ENCODE data around the gene MRPS25.

Gene MRPS25

DNA sequence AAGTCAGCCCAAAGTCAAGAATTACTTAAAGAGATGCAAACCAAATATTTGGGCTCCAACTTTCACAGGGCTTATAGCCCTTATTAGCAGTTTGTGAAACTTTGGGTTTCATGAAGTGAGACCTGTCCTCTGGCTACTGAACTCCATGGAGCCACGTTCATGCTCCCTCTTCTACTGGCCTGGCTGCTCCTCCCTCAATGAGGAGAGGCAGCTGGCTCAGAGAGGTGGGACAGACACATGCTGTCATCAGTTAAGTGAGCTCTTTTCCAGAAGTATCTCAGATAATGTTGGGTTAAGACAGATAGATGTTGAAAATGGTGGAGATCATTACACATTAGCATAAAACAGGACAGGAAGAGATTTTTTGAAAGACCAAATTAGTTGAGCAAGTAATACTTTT lies 19.4 kb downstream of the MRPS25 start:
- Histone ChIP-seq H3K4me3 (ENCODE audit: low read length, poor library complexity, severe bottlenecking) (no peak overlapping the region), H3K79me2 (ENCODE audit: insufficient read depth, low read length) (no peaks in the 10 kb centered on the region), H3K9me2 (replicated peaks; ENCODE audit: low read depth, low read length) (no peaks in the 10 kb centered on the region), H3K4me2 (ENCODE audit: low read depth, low read length, poor library complexity, severe bottlenecking) (no peak overlapping the region), H3K9me3 (ENCODE audit: insufficient read depth, low read depth, low read length) (no peaks in the 10 kb centered on the region), H3K4me1 (ENCODE audit: insufficient read depth, low read length, poor library complexity, severe bottlenecking) (peaks cover 21% of the 10 kb centered on the region), H2AFZ (ENCODE audit: low read length) (no peak overlapping the region), H3K36me3 (ENCODE audit: insufficient read depth, low read length) (peaks cover 98% of the 10 kb centered on the region), H3K27me3 (ENCODE audit: insufficient read depth, low read length, poor library complexity, severe bottlenecking) (no peaks in the 10 kb centered on the region), H4K20me1 (ENCODE audit: insufficient read depth, low read length, poor library complexity, severe bottlenecking) (peaks cover 10% of the 10 kb centered on the region), H3K9ac (ENCODE audit: low read depth, low read length, poor library complexity, severe bottlenecking) (no peak overlapping the region), H3F3A (ENCODE audit: low read depth) (no peaks in the 10 kb centered on the region)
- no peak for TF ChIP-seq CTCF (conservative IDR thresholded peaks at IDR 0.05; ENCODE audit: low read length)
- no peak for TF ChIP-seq EZH2phosphoT487 (IDR thresholded peaks at IDR 0.05; ENCODE audit: borderline replicate concordance)

DNA sequence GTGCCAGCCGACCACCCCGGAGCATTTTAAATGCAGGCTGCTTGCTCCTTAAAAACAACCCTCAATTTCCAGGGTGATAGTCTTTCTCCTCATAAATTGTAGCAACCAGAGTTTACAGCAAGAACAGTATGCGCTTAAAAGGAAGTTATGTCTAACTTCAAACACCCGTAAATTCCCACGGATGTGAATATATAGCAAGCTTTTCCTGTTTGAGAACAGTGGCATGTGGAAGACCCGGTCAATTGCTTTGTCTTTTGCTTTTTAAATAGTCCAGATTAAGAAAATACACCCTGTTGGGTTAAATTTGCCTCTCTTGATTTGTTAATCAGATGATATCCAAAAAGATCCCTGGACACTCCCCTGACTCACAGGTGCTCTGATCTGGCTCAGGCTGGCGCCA lies 20.8 kb downstream of the MRPS25 start:
- Histone ChIP-seq H3K36me3 (ENCODE audit: insufficient read depth, low read length) (peaks cover 96% of the 10 kb centered on the region), H3K4me3 (ENCODE audit: low read length, poor library complexity, severe bottlenecking) (no peak overlapping the region), H3K79me2 (ENCODE audit: insufficient read depth, low read length) (no peaks in the 10 kb centered on the region), H3K4me1 (ENCODE audit: insufficient read depth, low read length, poor library complexity, severe bottlenecking) (peaks cover 21% of the 10 kb centered on the region), H3K9ac (ENCODE audit: low read depth, low read length, poor library complexity, severe bottlenecking) (no peak overlapping the region), H3K9me2 (replicated peaks; ENCODE audit: low read depth, low read length) (no peaks in the 10 kb centered on the region), H3K27me3 (ENCODE audit: insufficient read depth, low read length, poor library complexity, severe bottlenecking) (no peaks in the 10 kb centered on the region), H3F3A (ENCODE audit: low read depth) (no peaks in the 10 kb centered on the region), H4K20me1 (ENCODE audit: insufficient read depth, low read length, poor library complexity, severe bottlenecking) (peaks cover 10% of the 10 kb centered on the region), H3K4me2 (ENCODE audit: low read depth, low read length, poor library complexity, severe bottlenecking) (peak overlapping the region; percentile 46), H3K9me3 (ENCODE audit: insufficient read depth, low read depth, low read length) (no peaks in the 10 kb centered on the region), H2AFZ (ENCODE audit: low read length) (no peak overlapping the region)
- no peak for TF ChIP-seq EZH2phosphoT487 (IDR thresholded peaks at IDR 0.05; ENCODE audit: borderline replicate concordance)
- no peak for TF ChIP-seq CTCF (conservative IDR thresholded peaks at IDR 0.05; ENCODE audit: low read length)

DNA sequence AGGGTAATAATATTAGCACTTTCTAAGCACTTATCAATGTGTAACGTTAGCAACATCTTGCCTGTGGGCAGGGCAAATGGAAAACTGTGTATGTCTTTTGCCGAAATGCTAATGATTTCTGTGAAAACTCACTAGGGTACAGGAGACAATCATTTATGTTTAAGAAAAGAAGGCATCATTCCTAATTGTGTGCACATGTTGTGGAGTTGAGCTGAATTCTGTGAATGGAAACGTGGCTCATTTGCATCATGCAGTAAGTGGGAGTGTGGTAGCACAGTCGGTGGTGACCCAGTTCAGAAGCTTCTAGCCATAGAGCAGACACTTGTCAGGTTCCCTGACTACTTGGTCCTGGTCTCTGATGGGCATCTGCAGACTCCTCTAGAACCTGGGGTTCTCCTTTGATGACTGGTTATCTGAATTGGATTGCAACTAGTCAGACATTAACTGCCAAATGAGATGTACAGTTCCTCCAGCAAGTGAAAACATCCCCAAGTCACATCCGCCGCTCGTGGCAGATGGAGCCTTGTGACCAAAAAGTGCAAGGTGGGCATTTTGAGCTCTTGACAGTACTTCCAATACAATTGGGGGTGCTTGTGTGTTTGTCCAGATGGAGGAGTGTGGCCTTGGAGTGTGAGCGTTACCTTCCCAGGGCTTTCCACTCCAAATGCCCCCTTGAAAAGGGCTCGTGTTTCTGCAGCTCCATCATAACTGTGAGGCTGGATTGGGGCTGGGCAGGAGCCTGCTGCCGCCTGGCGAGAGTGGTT lies 21.5 kb downstream of the MRPS25 start:
- TF ChIP-seq EZH2phosphoT487 (IDR thresholded peaks at IDR 0.05; ENCODE audit: borderline replicate concordance) (no peak), CTCF (conservative IDR thresholded peaks at IDR 0.05; ENCODE audit: low read length) (no peak)
- H3K4me2 ChIP-seq (ENCODE audit: low read depth, low read length, poor library complexity, severe bottlenecking), result peak overlapping the region; percentile 46
- H3K9ac ChIP-seq (ENCODE audit: low read depth, low read length, poor library complexity, severe bottlenecking), result no peak overlapping the region
- no peaks in the 10 kb centered on the region for H3K27me3 ChIP-seq (ENCODE audit: insufficient read depth, low read length, poor library complexity, severe bottlenecking)
- H3K79me2 ChIP-seq (ENCODE audit: insufficient read depth, low read length), result no peaks in the 10 kb centered on the region
- H3K4me3 ChIP-seq (ENCODE audit: low read length, poor library complexity, severe bottlenecking), result no peak overlapping the region
- H4K20me1 ChIP-seq (ENCODE audit: insufficient read depth, low read length, poor library complexity, severe bottlenecking), result peaks cover 10% of the 10 kb centered on the region
- no peaks in the 10 kb centered on the region for H3K9me3 ChIP-seq (ENCODE audit: insufficient read depth, low read depth, low read length)
- peaks cover 95% of the 10 kb centered on the region for H3K36me3 ChIP-seq (ENCODE audit: insufficient read depth, low read length)
- no peaks in the 10 kb centered on the region for H3K9me2 ChIP-seq (replicated peaks; ENCODE audit: low read depth, low read length)
- H3K4me1 ChIP-seq (ENCODE audit: insufficient read depth, low read length, poor library complexity, severe bottlenecking), result peaks cover 21% of the 10 kb centered on the region
- H2AFZ ChIP-seq (ENCODE audit: low read length), result no peak overlapping the region
- H3F3A ChIP-seq (ENCODE audit: low read depth), result no peaks in the 10 kb centered on the region

Measured in Loucy (cell line).